IMR-90 (cell line): ENCODE measurements around the gene PRKN. TPM values are rescaled to one million over a fixed set of nuclear protein-coding genes. Genes with fewer than 3 reads are reported as not detected.

Experiments
- ATAC-seq: fragments of 200-7000 bp; cut with Tn5 transposase; 2 replicates; pipeline ENCODE4 v1.9.1; 2020; ENCODE audit warnings: low read depth, mild to moderate bottlenecking, moderate library complexity
- BruUV-seq: library from RNA; stranded (reverse); fragments of 400-500 nt; replicated peaks from 2 replicates; lab custom pipeline; 2021; lab: Mats Ljungman, UMichigan
- CTCF ChIA-PET: fragments of 300-600 bp; formaldehyde crosslinking; extraction: SDS; loops from one replicate; lab custom pipeline; 2021; ENCODE audit warnings: antibody characterized with exemption; lab: Yijun Ruan, JAX
- POLR2A ChIA-PET: fragments of 300-600 bp; sonication (Branson Sonifier 250); formaldehyde crosslinking; loops from one replicate; lab custom pipeline; 2022; ENCODE audit warnings: antibody characterized with exemption; ENCODE audit not compliant: unreplicated experiment; lab: Charles Lee
- DNase-seq: peaks from one replicate; pipeline ENCODE4 v3.0.0; 2013
- H2AFZ ChIP-seq: replicated peaks from 2 replicates; pipeline ENCODE3; 2013; ENCODE audit warnings: low read length, mild to moderate bottlenecking; ENCODE audit not compliant: poor library complexity
- H2AK5ac ChIP-seq: 2 replicates; pipeline ENCODE4 v1.6.1; 2013; ENCODE audit warnings: low read depth, low read length, inconsistent platforms
- H2AK9ac ChIP-seq: replicated peaks from 2 replicates; pipeline ENCODE3; 2013; ENCODE audit warnings: mild to moderate bottlenecking, low read depth, low read length, moderate library complexity; ENCODE audit not compliant: poor library complexity
- H2BK120ac ChIP-seq: 2 replicates; pipeline ENCODE4 v1.6.1; 2013; ENCODE audit warnings: low read depth, low read length, inconsistent platforms
- H2BK15ac ChIP-seq: 3 replicates; pipeline ENCODE4 v1.6.1; 2013; ENCODE audit warnings: low read depth, low read length, inconsistent platforms
- H2BK20ac ChIP-seq: 2 replicates; pipeline ENCODE4 v1.6.1; 2013; ENCODE audit warnings: low read depth, mild to moderate bottlenecking, inconsistent platforms, low read length, moderate library complexity
- H2BK5ac ChIP-seq: 2 replicates; pipeline ENCODE4 v1.6.1; 2013; ENCODE audit warnings: mild to moderate bottlenecking, low read depth, low read length, inconsistent platforms; ENCODE audit not compliant: poor library complexity, severe bottlenecking
- H3K14ac ChIP-seq: replicated peaks from 2 replicates; pipeline ENCODE4 v1.6.1; 2013; ENCODE audit warnings: low read depth, low read length, inconsistent platforms
- H3K18ac ChIP-seq: 2 replicates; pipeline ENCODE4 v1.6.1; 2013; ENCODE audit warnings: low read depth, low read length, control low read depth
- H3K23ac ChIP-seq: 2 replicates; pipeline ENCODE4 v1.6.1; 2013; ENCODE audit warnings: low read depth, low read length, inconsistent platforms
- H3K27ac ChIP-seq: 2 replicates; pipeline ENCODE4 v1.5.1; 2013; ENCODE audit warnings: mild to moderate bottlenecking, control low read depth, low read length; ENCODE audit not compliant: insufficient read depth
- H3K27me3 ChIP-seq: 2 replicates; pipeline ENCODE4 v1.6.1; 2013; ENCODE audit warnings: low read length; ENCODE audit not compliant: control insufficient read depth, insufficient read depth
- H3K36me3 ChIP-seq: 2 replicates; pipeline ENCODE4 v1.6.1; 2013; ENCODE audit warnings: low read length, mixed read lengths; ENCODE audit not compliant: control insufficient read depth, insufficient read depth
- H3K4ac ChIP-seq: 2 replicates; pipeline ENCODE4 v1.6.1; 2013; ENCODE audit warnings: low read depth, low read length, inconsistent platforms
- H3K4me1 ChIP-seq: 2 replicates; pipeline ENCODE4 v1.6.1; 2013; ENCODE audit warnings: low read length, mixed read lengths; ENCODE audit not compliant: control insufficient read depth, insufficient read depth
- H3K4me2 ChIP-seq: 2 replicates; pipeline ENCODE4 v1.6.1; 2013; ENCODE audit warnings: low read depth, mild to moderate bottlenecking, control low read depth, low read length, moderate library complexity
- H3K4me3 ChIP-seq: 2 replicates; pipeline ENCODE4 v1.5.1; 2013; ENCODE audit warnings: low read depth, mild to moderate bottlenecking, control low read depth, low read length, moderate library complexity; ENCODE audit not compliant: insufficient read depth
- H3K56ac ChIP-seq: 2 replicates; pipeline ENCODE4 v1.6.1; 2013; ENCODE audit warnings: low read length, inconsistent platforms; ENCODE audit not compliant: insufficient read depth; ENCODE audit errors: extremely low read depth
- H3K79me1 ChIP-seq, 2 experiments: 2 replicates each; pipeline ENCODE4 v1.6.1; 2013; ENCODE audit warnings: low read length in 2 of 2, inconsistent platforms in 1 of 2, low read depth in 1 of 2
- H3K9ac ChIP-seq: 2 replicates; pipeline ENCODE4 v1.6.1; 2013; ENCODE audit warnings: low read depth, low read length, control low read depth
- H3K9me1 ChIP-seq: 2 replicates; pipeline ENCODE4 v1.6.1; 2013; ENCODE audit warnings: low read length, inconsistent platforms; ENCODE audit not compliant: insufficient read depth
- H3K9me3 ChIP-seq: 2 replicates; pipeline ENCODE4 v1.6.1; 2013; ENCODE audit warnings: low read length; ENCODE audit not compliant: control insufficient read depth, insufficient read depth
- H4K20me1 ChIP-seq: 2 replicates; pipeline ENCODE4 v1.6.1; 2013; ENCODE audit warnings: low read length, inconsistent platforms; ENCODE audit not compliant: insufficient read depth
- H4K5ac ChIP-seq: 2 replicates; pipeline ENCODE4 v1.6.1; 2013; ENCODE audit warnings: mild to moderate bottlenecking, low read depth, low read length, control low read depth
- H4K8ac ChIP-seq, 2 experiments: 2 replicates each; pipeline ENCODE4 v1.6.1; 2013; ENCODE audit warnings: low read depth in 2 of 2, low read length in 2 of 2, control low read depth in 1 of 2, inconsistent platforms in 1 of 2
- H4K91ac ChIP-seq: 2 replicates; pipeline ENCODE4 v1.6.1; 2013; ENCODE audit warnings: low read depth, low read length, inconsistent platforms; ENCODE audit not compliant: insufficient read depth
- BHLHE40 ChIP-seq: fragments of 150-350 bp; IDR thresholded peaks from 2 replicates; pipeline ENCODE4 v1.6.1; 2016; ENCODE audit warnings: mild to moderate bottlenecking, low read depth, low read length
- CEBPB ChIP-seq: IDR thresholded peaks from 2 replicates; pipeline ENCODE4 v1.6.1; 2012; ENCODE audit warnings: low read depth, low read length, improper control_type of control experiment
- CHD1 ChIP-seq: IDR thresholded peaks from 2 replicates; pipeline ENCODE4 v1.6.1; 2012; ENCODE audit warnings: low read depth, low read length, improper control_type of control experiment
- FOS ChIP-seq: fragments of 150-350 bp; IDR thresholded peaks from 2 replicates; pipeline ENCODE4 v1.6.1; 2016; ENCODE audit warnings: low read depth, low read length
- MAFK ChIP-seq: IDR thresholded peaks from 2 replicates; pipeline ENCODE4 v1.6.1; 2012; ENCODE audit warnings: low read depth, low read length, improper control_type of control experiment
- MAZ ChIP-seq: IDR thresholded peaks from 2 replicates; pipeline ENCODE4 v1.6.1; 2012; ENCODE audit warnings: low read depth, mild to moderate bottlenecking, low read length, improper control_type of control experiment, moderate library complexity, borderline replicate concordance
- MXI1 ChIP-seq: IDR thresholded peaks from 2 replicates; pipeline ENCODE4 v1.6.1; 2012; ENCODE audit warnings: low read depth, mild to moderate bottlenecking, low read length, moderate library complexity, borderline replicate concordance
- NFE2L2 ChIP-seq: fragments of 150-350 bp; IDR thresholded peaks from 2 replicates; pipeline ENCODE4 v1.6.1; 2016; ENCODE audit warnings: low read depth, mild to moderate bottlenecking, low read length
- POLR2A ChIP-seq: IDR thresholded peaks from 2 replicates; pipeline ENCODE4 v1.6.1; 2012; ENCODE audit warnings: mild to moderate bottlenecking, low read depth, low read length
- RAD21 ChIP-seq: IDR thresholded peaks from 2 replicates; pipeline ENCODE4 v1.6.1; 2012; ENCODE audit warnings: low read length, improper control_type of control experiment
- RCOR1 ChIP-seq: IDR thresholded peaks from 2 replicates; pipeline ENCODE4 v1.6.1; 2012; ENCODE audit warnings: mild to moderate bottlenecking, low read length, improper control_type of control experiment; ENCODE audit not compliant: insufficient replicate concordance
- RFX5 ChIP-seq: IDR thresholded peaks from 2 replicates; pipeline ENCODE4 v1.8.0; 2012; ENCODE audit warnings: low read depth, mild to moderate bottlenecking, low read length, moderate library complexity
- SMC3 ChIP-seq: fragments of 150-350 bp; IDR thresholded peaks from 2 replicates; pipeline ENCODE4 v1.6.1; 2016; ENCODE audit warnings: low read depth, mild to moderate bottlenecking, antibody characterized with exemption, low read length, moderate library complexity
- WGBS, 2 experiments: methylation state at CpG; one replicate each; pipeline versions ENCODE4 v1.1.5 to v1.1.7; 2013; ENCODE audit warnings: missing lambda C conversion rate in 2 of 2; ENCODE audit not compliant: insufficient read length in 1 of 2; ENCODE audit errors: extremely low coverage in 2 of 2; 5-methylcytosine and 5-hydroxymethylcytosine counted together
- dilution Hi-C: fragments of 300-500 bp; cut with HindIII; formaldehyde crosslinking; loops from one replicate; pipeline ENCODE4 v1.14.3; 2018; ENCODE audit warnings: low sequenced_read_pairs; ENCODE audit not compliant: unreplicated experiment
- in situ Hi-C: fragments of 300-500 bp; cut with MboI; formaldehyde crosslinking; loops from 3 replicates; pipeline ENCODE4 v1.14.3; 2019; ENCODE audit warnings: low sequenced_read_pairs, inconsistent platforms, mixed read lengths
- intact Hi-C: fragments of 100-400 bp; cut with micrococcal nuclease; formaldehyde crosslinking; loops from 2 replicates; pipeline ENCODE4 v1.10.0; 2022
- polyA plus RNA-seq, 3 experiments: library from polyadenylated mRNA; depleted of rRNA; stranded (reverse); fragments of >200 nt; gene quantifications; 2 replicates each; pipeline ENCODE4 v1.2.3, GENCODE V29; 2012; ENCODE audit warnings: low replicate concordance in 1 of 3
- total RNA-seq: library from RNA; depleted of rRNA; stranded (reverse); fragments of >200 nt; gene quantifications from 2 replicates; pipeline ENCODE4 v1.2.3, GENCODE V29; 2012
- TF ChIP-seq, protein P1 (sequence below): conservative IDR thresholded peaks from 2 replicates; pipeline ENCODE4 v1.5.1; 2012; ENCODE audit warnings: mild to moderate bottlenecking, low read depth, low read length, improper control_type of control experiment
- TF ChIP-seq, protein P2 (sequence below): fragments of 150-350 bp; IDR thresholded peaks from 2 replicates; pipeline ENCODE4 v1.6.1; 2016; ENCODE audit warnings: low read depth, mild to moderate bottlenecking, low read length, moderate library complexity, borderline replicate concordance
- TF ChIP-seq, protein P3 (sequence below): fragments of 150-350 bp; IDR thresholded peaks from 2 replicates; pipeline ENCODE4 v1.6.1; 2017; ENCODE audit warnings: mild to moderate bottlenecking, antibody characterized with exemption, low read length, low read depth

Gene PRKN
- total and polyA plus RNA-seq, 2 of the 4 experiments (the other 2 are of a cell fraction), result 0.15 to 0.18 TPM

DNA sequence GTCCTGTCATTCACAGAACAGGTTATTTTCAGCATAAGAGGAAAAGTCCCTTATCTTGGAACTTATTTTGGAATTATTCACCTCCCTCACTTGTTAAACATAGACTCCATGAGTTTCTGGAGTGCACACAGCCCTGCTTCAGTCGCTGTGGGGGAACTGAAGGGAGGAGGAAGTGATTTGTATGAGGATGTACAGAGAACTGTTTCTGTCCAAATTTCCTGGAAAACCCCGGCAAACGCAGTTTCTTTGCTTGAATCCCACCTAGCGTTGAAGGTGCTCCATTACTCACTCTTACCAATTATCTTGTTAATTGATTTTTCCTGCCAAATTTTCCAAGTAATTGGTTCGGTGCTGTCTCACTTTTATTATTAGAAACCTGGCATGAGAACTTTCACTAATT is 1375.7 kb downstream of the PRKN start:
- CTCF ChIA-PET, result no interaction called here
- Histone ChIP-seq H2BK15ac (no peak overlapping the region), H3K27ac (no peak overlapping the region), H3K4me3 (no peak overlapping the region), H3K4ac (no peak overlapping the region), H4K91ac (no peak overlapping the region), H3K9me1 (no peaks in the 10 kb centered on the region), H2AK9ac (no peak overlapping the region), H2BK5ac (no peak overlapping the region), H4K5ac (no peak overlapping the region), H4K8ac (no peak overlapping the region), H2AK5ac (no peak overlapping the region), H3K36me3 (no peaks in the 10 kb centered on the region), H3K4me1 (no peaks in the 10 kb centered on the region), H3K79me1 (no peaks in the 10 kb centered on the region), H3K14ac (no peak overlapping the region), H3K4me2 (no peak overlapping the region), H3K9ac (no peak overlapping the region), H2BK20ac (no peak overlapping the region), H3K18ac (no peak overlapping the region), H3K9me3 (no peaks in the 10 kb centered on the region), H2BK120ac (no peak overlapping the region), H3K23ac (no peak overlapping the region), H2AFZ (no peak overlapping the region), H3K27me3 (no peaks in the 10 kb centered on the region), H4K20me1 (no peaks in the 10 kb centered on the region), H3K56ac (no peak overlapping the region)
- no CpG with 5 or more reads among the region's 5 CpGs for WGBS, 2 experiments
- POLR2A ChIA-PET, result no interaction called here
- no TSS peak for BruUV-seq
- no peak for ATAC-seq
- intact Hi-C loops, result no loop called here
- TF ChIP-seq CEBPB (no peak), BHLHE40 (no peak), MAFK (no peak), RFX5 (no peak), RCOR1 (no peak), SMC3 (no peak), MAZ (no peak), FOS (no peak), CHD1 (no peak), POLR2A (no peak), RAD21 (no peak), NFE2L2 (no peak), MXI1 (no peak)
- TF ChIP-seq, protein P1, sequence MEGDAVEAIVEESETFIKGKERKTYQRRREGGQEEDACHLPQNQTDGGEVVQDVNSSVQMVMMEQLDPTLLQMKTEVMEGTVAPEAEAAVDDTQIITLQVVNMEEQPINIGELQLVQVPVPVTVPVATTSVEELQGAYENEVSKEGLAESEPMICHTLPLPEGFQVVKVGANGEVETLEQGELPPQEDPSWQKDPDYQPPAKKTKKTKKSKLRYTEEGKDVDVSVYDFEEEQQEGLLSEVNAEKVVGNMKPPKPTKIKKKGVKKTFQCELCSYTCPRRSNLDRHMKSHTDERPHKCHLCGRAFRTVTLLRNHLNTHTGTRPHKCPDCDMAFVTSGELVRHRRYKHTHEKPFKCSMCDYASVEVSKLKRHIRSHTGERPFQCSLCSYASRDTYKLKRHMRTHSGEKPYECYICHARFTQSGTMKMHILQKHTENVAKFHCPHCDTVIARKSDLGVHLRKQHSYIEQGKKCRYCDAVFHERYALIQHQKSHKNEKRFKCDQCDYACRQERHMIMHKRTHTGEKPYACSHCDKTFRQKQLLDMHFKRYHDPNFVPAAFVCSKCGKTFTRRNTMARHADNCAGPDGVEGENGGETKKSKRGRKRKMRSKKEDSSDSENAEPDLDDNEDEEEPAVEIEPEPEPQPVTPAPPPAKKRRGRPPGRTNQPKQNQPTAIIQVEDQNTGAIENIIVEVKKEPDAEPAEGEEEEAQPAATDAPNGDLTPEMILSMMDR, result no peak
- TF ChIP-seq, protein P2, sequence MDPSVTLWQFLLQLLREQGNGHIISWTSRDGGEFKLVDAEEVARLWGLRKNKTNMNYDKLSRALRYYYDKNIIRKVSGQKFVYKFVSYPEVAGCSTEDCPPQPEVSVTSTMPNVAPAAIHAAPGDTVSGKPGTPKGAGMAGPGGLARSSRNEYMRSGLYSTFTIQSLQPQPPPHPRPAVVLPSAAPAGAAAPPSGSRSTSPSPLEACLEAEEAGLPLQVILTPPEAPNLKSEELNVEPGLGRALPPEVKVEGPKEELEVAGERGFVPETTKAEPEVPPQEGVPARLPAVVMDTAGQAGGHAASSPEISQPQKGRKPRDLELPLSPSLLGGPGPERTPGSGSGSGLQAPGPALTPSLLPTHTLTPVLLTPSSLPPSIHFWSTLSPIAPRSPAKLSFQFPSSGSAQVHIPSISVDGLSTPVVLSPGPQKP, result no peak
- TF ChIP-seq, protein P3, sequence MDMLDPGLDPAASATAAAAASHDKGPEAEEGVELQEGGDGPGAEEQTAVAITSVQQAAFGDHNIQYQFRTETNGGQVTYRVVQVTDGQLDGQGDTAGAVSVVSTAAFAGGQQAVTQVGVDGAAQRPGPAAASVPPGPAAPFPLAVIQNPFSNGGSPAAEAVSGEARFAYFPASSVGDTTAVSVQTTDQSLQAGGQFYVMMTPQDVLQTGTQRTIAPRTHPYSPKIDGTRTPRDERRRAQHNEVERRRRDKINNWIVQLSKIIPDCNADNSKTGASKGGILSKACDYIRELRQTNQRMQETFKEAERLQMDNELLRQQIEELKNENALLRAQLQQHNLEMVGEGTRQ, result no peak
- dilution Hi-C loops, result no loop called here
- in situ Hi-C loops, result no loop called here
- DNase-seq, result no peak
